Prostate gland (tissue), 2 donors: ENCODE results near the gene KRT80. TPM values are rescaled to one million over a fixed set of nuclear protein-coding genes. Genes with fewer than 3 reads are reported as not detected.
A peak's percentile ranks its signal among the peaks of the same experiment; 100 is the strongest.

ENCODE experiments used
- DNase-seq: peaks from one replicate; pipeline ENCODE4 v3.0.0-alpha.2; 2019; ENCODE audit warnings: low spot score
- H3K27ac ChIP-seq, 2 donors: fragments of 200-600 bp; sonication (generic); 2 replicates each; pipeline ENCODE4 v1.5.1; 2017 to 2019
- H3K27me3 ChIP-seq: fragments of 200-600 bp; sonication (generic); replicated peaks from 2 replicates; pipeline ENCODE4 v1.5.1; 2019; ENCODE audit not compliant: insufficient read depth
- H3K36me3 ChIP-seq, 2 donors: fragments of 200-600 bp; sonication (generic); 1 replicate in 1 of 2; 2 replicates in 1 of 2; pipeline versions ENCODE4 v1.5.1 to v1.8.1; 2017 to 2019
- H3K4me1 ChIP-seq: fragments of 200-600 bp; sonication (generic); replicated peaks from 2 replicates; pipeline ENCODE4 v1.5.1; 2019
- H3K4me3 ChIP-seq, 2 donors: fragments of 200-600 bp; sonication (generic); 2 replicates each; pipeline ENCODE4 v1.5.1; 2017 to 2019
- H3K9me3 ChIP-seq: fragments of 200-600 bp; sonication (generic); 2 replicates; pipeline ENCODE4 v1.5.1; 2017
- CTCF ChIP-seq, 4 experiments: fragments of 200-600 bp in 2 of 4; fragments of 450-650 bp in 2 of 4; sonication (generic) in 2 of 4; IDR thresholded peaks; 1 replicate in 3 of 4; 2 replicates in 1 of 4; pipeline ENCODE4 v1.5.1; 2016 to 2019; ENCODE audit warnings: antibody characterized with exemption in 4 of 4, mild to moderate bottlenecking in 2 of 4, moderate library complexity in 2 of 4
- POLR2A ChIP-seq: fragments of 450-650 bp; IDR thresholded peaks from one replicate; pipeline ENCODE4 v1.6.1; 2016; ENCODE audit warnings: antibody characterized with exemption, mild to moderate bottlenecking
- POLR2AphosphoS5 ChIP-seq: sonication (generic); formaldehyde crosslinking; IDR thresholded peaks from one replicate; pipeline ENCODE4 v1.6.1; 2017; ENCODE audit warnings: antibody characterized with exemption
- WGBS: methylation state at CpG from one replicate; pipeline ENCODE4 v1.1.5; 2018; 5-methylcytosine and 5-hydroxymethylcytosine counted together
- intact Hi-C: fragments of 100-400 bp; cut with DNase I; formaldehyde crosslinking; loops from one replicate; pipeline ENCODE4 v1.14.2; 2022
- total RNA-seq, 2 donors: library from RNA; depleted of rRNA; stranded (reverse); fragments of >200 nt; gene quantifications; one replicate each; pipeline ENCODE4 v1.1.0, GENCODE V29; 2016

The KRT80 gene
- total RNA-seq, 2 donors from 2014 or later = 1.9 to 3.7 TPM

- H3K4me1 ChIP-seq = peaks cover 13% of the 10 kb centered on the region
- no peaks in the 10 kb centered on the region for H3K36me3 ChIP-seq
- H3K4me3 ChIP-seq = no peak overlapping the region
- WGBS = 19% methylated on average over 5 of the region's 5 CpGs
- peak; percentile 91 for DNase-seq
- peak overlapping the region; percentile 71 to 77 for H3K27ac ChIP-seq
- no peaks in the 10 kb centered on the region for H3K27me3 ChIP-seq
- TF ChIP-seq POLR2AphosphoS5 (peak; percentile 92), CTCF (IDR thresholded peaks at IDR 0.05) (no peak)
- no peaks in the 10 kb centered on the region for H3K9me3 ChIP-seq
- intact Hi-C loops = loop anchor here (5.0 kb wide), 1 partner anchor 110 kb away; no protein-coding TSS in a partner anchor
These were observed 25.4 kb upstream of the KRT80 start for GRCh38 chr12:52217223-52217622.

GRCh38 chr12:52216807-52217206 lies 25.0 kb upstream of the KRT80 start:
- intact Hi-C loops = loop anchor here (5.0 kb wide), 1 partner anchor 110 kb away; no protein-coding TSS in a partner anchor
- Histone ChIP-seq H3K4me1 (peaks cover 13% of the 10 kb centered on the region), H3K27me3 (no peaks in the 10 kb centered on the region), H3K36me3 (no peaks in the 10 kb centered on the region), H3K9me3 (no peaks in the 10 kb centered on the region), H3K27ac (peak overlapping the region; percentile 71 to 77), H3K4me3 (no peak overlapping the region)
- DNase-seq = peak; percentile 74
- WGBS = 13% methylated on average over 1 of the region's 1 CpG
- TF ChIP-seq POLR2A (no peak), CTCF (IDR thresholded peaks at IDR 0.05) (peak in 1 of 4 experiments; percentile 49)

GRCh38 chr12:52216100-52216499 lies 24.3 kb upstream of the KRT80 start:
- H3K4me3 ChIP-seq = no peak overlapping the region
- WGBS = 86% methylated on average over 4 of the region's 4 CpGs
- no peaks in the 10 kb centered on the region for H3K27me3 ChIP-seq
- intact Hi-C loops = loop anchor here (5.0 kb wide), 1 partner anchor 111 kb away; no protein-coding TSS in a partner anchor
- no peaks in the 10 kb centered on the region for H3K36me3 ChIP-seq
- peak overlapping the region; percentile 31 to 77 for H3K27ac ChIP-seq
- DNase-seq = no peak
- peaks cover 13% of the 10 kb centered on the region for H3K4me1 ChIP-seq
- TF ChIP-seq POLR2AphosphoS5 = no peak
- TF ChIP-seq CTCF (IDR thresholded peaks at IDR 0.05) = no peak
- TF ChIP-seq POLR2A = no peak
- no peaks in the 10 kb centered on the region for H3K9me3 ChIP-seq

- Histone ChIP-seq H3K4me3 (no peak overlapping the region), H3K27ac (peak overlapping the region in 1 of 2 donors; percentile 31), H3K4me1 (peaks cover 13% of the 10 kb centered on the region), H3K9me3 (no peaks in the 10 kb centered on the region), H3K36me3 (no peaks in the 10 kb centered on the region), H3K27me3 (no peaks in the 10 kb centered on the region)
- no peak for DNase-seq
- WGBS = 40% methylated on average over 6 of the region's 7 CpGs
- no peak for TF ChIP-seq POLR2A
- TF ChIP-seq CTCF (IDR thresholded peaks at IDR 0.05) = no peak
- peak; percentile 36 for TF ChIP-seq POLR2AphosphoS5
- intact Hi-C loops = loop anchor here (5.0 kb wide), 1 partner anchor 112 kb away; no protein-coding TSS in a partner anchor
These were observed 23.8 kb upstream of the KRT80 start for GRCh38 chr12:52215587-52216031.

GRCh38 chr12:52214421-52214802 lies 22.6 kb upstream of the KRT80 start:
- no peaks in the 10 kb centered on the region for H3K9me3 ChIP-seq
- 53% methylated on average over 3 of the region's 3 CpGs for WGBS
- H3K4me1 ChIP-seq = peaks cover 13% of the 10 kb centered on the region
- no peak overlapping the region for H3K27ac ChIP-seq
- H3K4me3 ChIP-seq = no peak overlapping the region
- H3K27me3 ChIP-seq = no peaks in the 10 kb centered on the region
- intact Hi-C loops = no loop called here
- no peak for DNase-seq
- H3K36me3 ChIP-seq = no peaks in the 10 kb centered on the region
- TF ChIP-seq CTCF (IDR thresholded peaks at IDR 0.05) (peak in 1 of 4 experiments; percentile 35), POLR2AphosphoS5 (no peak), POLR2A (no peak)
